MM.1S (cell line): Measurements from ENCODE around the gene SGSM1.
"Not testable (repeated sequence)": the region's sequence is repeated elsewhere in the genome, so short reads cannot be mapped to it uniquely, and the experiment has no call there.

ENCODE experiments used
- DNase-seq: peaks from one replicate; pipeline ENCODE4 v3.0.0-alpha.2; 2015
- H2AFZ ChIP-seq: fragments of 300-600 bp; sonication (generic); 2 replicates; pipeline ENCODE4 v1.6.0; 2016; ENCODE audit warnings: antibody characterized with exemption, low read length
- H3F3A ChIP-seq: fragments of 300-600 bp; sonication (generic); 2 replicates; pipeline ENCODE4 v1.6.1; 2016; ENCODE audit warnings: mild to moderate bottlenecking, antibody characterized with exemption, low read length, moderate library complexity, mixed read lengths; ENCODE audit not compliant: insufficient read depth
- H3K27ac ChIP-seq: fragments of 300-600 bp; sonication (generic); 2 replicates; pipeline ENCODE4 v1.5.1; 2016; ENCODE audit warnings: mild to moderate bottlenecking, low read length
- H3K27me3 ChIP-seq: fragments of 300-600 bp; sonication (generic); replicated peaks from 2 replicates; pipeline ENCODE4 v1.6.0; 2016; ENCODE audit warnings: low read length; ENCODE audit not compliant: insufficient read depth
- H3K36me3 ChIP-seq: fragments of 300-600 bp; sonication (generic); replicated peaks from 2 replicates; pipeline ENCODE4 v1.6.1; 2016; ENCODE audit warnings: mild to moderate bottlenecking, low read length, mixed read lengths; ENCODE audit not compliant: insufficient read depth
- H3K4me1 ChIP-seq: fragments of 300-600 bp; sonication (generic); 2 replicates; pipeline ENCODE4 v1.6.1; 2016; ENCODE audit warnings: low read length, mixed read lengths
- H3K4me2 ChIP-seq: fragments of 300-600 bp; sonication (generic); 2 replicates; pipeline ENCODE4 v1.6.0; 2016; ENCODE audit warnings: low read depth, low read length
- H3K4me3 ChIP-seq: fragments of 300-600 bp; sonication (generic); 2 replicates; pipeline ENCODE4 v1.5.1; 2016; ENCODE audit warnings: low read length, mixed read lengths
- H3K79me2 ChIP-seq: fragments of 300-600 bp; sonication (generic); 2 replicates; pipeline ENCODE4 v1.6.1; 2016; ENCODE audit warnings: mixed run types, low read length, mixed read lengths
- H3K9ac ChIP-seq: fragments of 300-600 bp; sonication (generic); 2 replicates; pipeline ENCODE4 v1.6.1; 2016; ENCODE audit warnings: low read length, mixed read lengths
- H3K9me2 ChIP-seq: fragments of 300-600 bp; sonication (generic); replicated peaks from 2 replicates; pipeline ENCODE4 v1.6.1; 2016; ENCODE audit warnings: mild to moderate bottlenecking, low read length, mixed read lengths; ENCODE audit not compliant: insufficient read depth
- H3K9me3 ChIP-seq: fragments of 300-600 bp; sonication (generic); replicated peaks from 2 replicates; pipeline ENCODE4 v1.6.1; 2016; ENCODE audit warnings: mild to moderate bottlenecking, low read length, mixed read lengths; ENCODE audit not compliant: insufficient read depth
- H4K20me1 ChIP-seq: fragments of 300-600 bp; sonication (generic); 2 replicates; pipeline ENCODE4 v1.6.1; 2016; ENCODE audit warnings: mild to moderate bottlenecking, low read length, moderate library complexity, mixed read lengths; ENCODE audit not compliant: insufficient read depth
- EZH2 ChIP-seq: fragments of 300-600 bp; sonication (generic); optimal IDR thresholded peaks from 2 replicates; pipeline ENCODE3; 2017; ENCODE audit warnings: low read depth, mild to moderate bottlenecking, antibody characterized with exemption, low read length, mixed read lengths
- EZH2phosphoT487 ChIP-seq: fragments of 300-600 bp; sonication (generic); IDR thresholded peaks from 2 replicates; pipeline ENCODE4 v1.6.1; 2018; ENCODE audit warnings: antibody characterized with exemption, low read length
- TF ChIP-seq, protein P1 (sequence below): fragments of 300-600 bp; sonication (generic); IDR thresholded peaks from 2 replicates; pipeline ENCODE4 v1.5.1; 2016; ENCODE audit warnings: antibody characterized with exemption, low read length, mixed read lengths

The SGSM1 gene

DNA sequence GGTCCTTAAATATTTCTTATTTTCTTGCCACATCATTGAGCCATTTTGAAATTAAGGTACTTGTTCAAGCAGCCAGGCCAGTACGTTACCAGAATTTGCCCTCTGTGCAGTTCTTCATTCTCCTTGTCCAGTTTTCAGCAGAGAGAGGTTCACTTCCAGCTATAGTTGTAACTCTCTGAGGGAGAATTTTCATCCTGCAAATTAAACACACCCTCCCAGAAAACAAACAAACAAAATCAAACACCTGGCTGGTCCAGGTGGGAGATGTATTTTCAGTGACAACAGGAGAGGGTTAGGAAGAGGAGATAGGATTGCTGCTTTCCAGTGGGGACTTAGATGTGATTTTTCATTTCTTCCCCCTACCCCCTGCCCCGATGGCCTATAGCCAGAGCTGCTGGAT lies 95.4 kb downstream of the SGSM1 start:
- no peaks in the 10 kb centered on the region for H3K4me1 ChIP-seq
- DNase-seq = no peak
- peaks cover 37% of the 10 kb centered on the region; the same call in 1 of the 2 replicates for H3K27me3 ChIP-seq
- H3K4me3 ChIP-seq = no peak overlapping the region
- no peak overlapping the region for H3K9ac ChIP-seq
- no peak overlapping the region for H3K27ac ChIP-seq
- H3K4me2 ChIP-seq = no peak overlapping the region
- no peaks in the 10 kb centered on the region for H4K20me1 ChIP-seq
- H2AFZ ChIP-seq = no peak overlapping the region
- no peaks in the 10 kb centered on the region for H3K36me3 ChIP-seq
- no peaks in the 10 kb centered on the region for H3K79me2 ChIP-seq
- TF ChIP-seq EZH2 (no peak), EZH2phosphoT487 (no peak)
- TF ChIP-seq, protein P1, sequence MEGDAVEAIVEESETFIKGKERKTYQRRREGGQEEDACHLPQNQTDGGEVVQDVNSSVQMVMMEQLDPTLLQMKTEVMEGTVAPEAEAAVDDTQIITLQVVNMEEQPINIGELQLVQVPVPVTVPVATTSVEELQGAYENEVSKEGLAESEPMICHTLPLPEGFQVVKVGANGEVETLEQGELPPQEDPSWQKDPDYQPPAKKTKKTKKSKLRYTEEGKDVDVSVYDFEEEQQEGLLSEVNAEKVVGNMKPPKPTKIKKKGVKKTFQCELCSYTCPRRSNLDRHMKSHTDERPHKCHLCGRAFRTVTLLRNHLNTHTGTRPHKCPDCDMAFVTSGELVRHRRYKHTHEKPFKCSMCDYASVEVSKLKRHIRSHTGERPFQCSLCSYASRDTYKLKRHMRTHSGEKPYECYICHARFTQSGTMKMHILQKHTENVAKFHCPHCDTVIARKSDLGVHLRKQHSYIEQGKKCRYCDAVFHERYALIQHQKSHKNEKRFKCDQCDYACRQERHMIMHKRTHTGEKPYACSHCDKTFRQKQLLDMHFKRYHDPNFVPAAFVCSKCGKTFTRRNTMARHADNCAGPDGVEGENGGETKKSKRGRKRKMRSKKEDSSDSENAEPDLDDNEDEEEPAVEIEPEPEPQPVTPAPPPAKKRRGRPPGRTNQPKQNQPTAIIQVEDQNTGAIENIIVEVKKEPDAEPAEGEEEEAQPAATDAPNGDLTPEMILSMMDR = no peak
- no peaks in the 10 kb centered on the region for H3K9me3 ChIP-seq
- no peaks in the 10 kb centered on the region for H3K9me2 ChIP-seq
- H3F3A ChIP-seq = no peaks in the 10 kb centered on the region

DNA sequence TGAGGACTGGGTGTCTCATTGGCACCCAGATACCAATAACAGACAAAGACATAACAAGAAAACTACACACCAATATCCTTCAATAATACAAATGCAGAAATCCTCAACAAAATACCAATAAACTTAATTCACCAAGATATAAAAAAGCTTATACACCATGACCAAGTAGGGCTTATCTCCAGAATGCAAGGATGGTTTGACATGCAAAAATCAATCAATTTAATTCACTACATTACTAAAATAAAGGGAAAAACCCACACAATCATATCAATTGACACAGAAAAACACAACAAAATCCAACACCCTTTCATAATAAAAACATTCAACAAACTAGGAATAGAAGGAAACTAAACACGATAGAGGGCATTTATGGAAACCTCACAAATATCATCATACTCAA lies 99.9 kb downstream of the SGSM1 start:
- no peak overlapping the region for H3K4me2 ChIP-seq
- no peak overlapping the region for H3K27ac ChIP-seq
- H3K27me3 ChIP-seq = peaks cover 12% of the 10 kb centered on the region; the same call in 1 of the 2 replicates
- DNase-seq = no peak
- H2AFZ ChIP-seq = no peak overlapping the region
- H3K9me3 ChIP-seq = no peaks in the 10 kb centered on the region
- no peaks in the 10 kb centered on the region for H4K20me1 ChIP-seq
- H3K9me2 ChIP-seq = no peaks in the 10 kb centered on the region
- no peaks in the 10 kb centered on the region for H3K36me3 ChIP-seq
- no peaks in the 10 kb centered on the region for H3K79me2 ChIP-seq
- H3K4me3 ChIP-seq = no peak overlapping the region
- no peaks in the 10 kb centered on the region for H3F3A ChIP-seq
- no peaks in the 10 kb centered on the region for H3K4me1 ChIP-seq
- H3K9ac ChIP-seq = no peak overlapping the region
- TF ChIP-seq EZH2phosphoT487 (no peak), EZH2 (no peak)
- TF ChIP-seq, protein P1 = no peak

DNA sequence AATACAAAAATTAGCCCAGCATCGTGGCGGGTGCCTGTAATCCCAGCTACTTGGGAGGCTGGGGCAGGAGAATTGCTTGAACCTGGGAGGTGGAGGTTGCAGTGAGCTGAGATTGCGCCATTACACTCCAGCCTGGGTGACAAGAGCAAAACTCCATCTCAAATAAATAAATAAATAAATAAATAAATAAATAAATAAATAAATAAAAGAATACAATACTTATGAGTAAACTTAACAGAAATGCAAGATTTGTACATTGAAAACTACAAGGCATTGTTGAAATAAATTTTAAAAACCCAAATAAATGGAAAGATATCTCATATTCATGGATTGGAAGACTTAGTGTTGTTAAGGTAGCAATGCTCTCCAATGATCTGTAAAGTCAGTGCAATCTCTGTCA lies 101.1 kb downstream of the SGSM1 start:
- not testable (repeated sequence) for H3K9ac ChIP-seq

DNA sequence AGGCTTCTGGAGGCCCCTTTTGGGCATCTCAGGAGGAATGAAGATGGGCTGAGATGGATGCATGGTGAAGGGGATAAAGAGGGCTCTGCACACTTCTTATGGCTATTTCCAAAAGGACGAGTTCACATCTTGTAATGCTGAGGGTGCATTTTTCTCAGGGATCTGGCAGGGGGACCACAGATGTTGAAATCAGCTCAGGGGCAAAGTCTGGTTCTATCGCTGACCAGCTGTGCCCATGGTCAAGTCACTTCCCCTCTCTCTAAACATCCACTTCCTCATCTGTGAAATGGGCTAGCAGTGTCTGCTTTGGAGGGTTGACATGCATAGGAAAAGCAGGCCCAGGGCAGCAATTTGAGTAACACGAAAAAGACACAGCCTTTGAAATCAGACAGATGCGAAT lies 114.0 kb downstream of the SGSM1 start:
- H3K9ac ChIP-seq = no peak overlapping the region
- H3K36me3 ChIP-seq = no peaks in the 10 kb centered on the region
- H3K4me1 ChIP-seq = no peaks in the 10 kb centered on the region
- no peaks in the 10 kb centered on the region for H3F3A ChIP-seq
- H3K27me3 ChIP-seq = peaks cover 4% of the 10 kb centered on the region; the same call in 1 of the 2 replicates
- H4K20me1 ChIP-seq = no peaks in the 10 kb centered on the region
- no peak overlapping the region for H2AFZ ChIP-seq
- H3K4me3 ChIP-seq = no peak overlapping the region
- no peaks in the 10 kb centered on the region for H3K9me2 ChIP-seq
- H3K9me3 ChIP-seq = no peaks in the 10 kb centered on the region
- DNase-seq = no peak
- no peak overlapping the region for H3K27ac ChIP-seq
- no peaks in the 10 kb centered on the region for H3K79me2 ChIP-seq
- H3K4me2 ChIP-seq = no peak overlapping the region
- TF ChIP-seq, protein P1 = no peak
- TF ChIP-seq EZH2phosphoT487 (no peak), EZH2 (no peak)

More for the DNA sequence above, 101.1 kb downstream of the SGSM1 start:
- H3K27me3 ChIP-seq, H3F3A ChIP-seq, H3K27ac ChIP-seq, H2AFZ ChIP-seq, H3K36me3 ChIP-seq, DNase-seq, H3K4me1 ChIP-seq, H3K4me2 ChIP-seq, H4K20me1 ChIP-seq, H3K9me2 ChIP-seq, H3K79me2 ChIP-seq, H3K9me3 ChIP-seq, H3K4me3 ChIP-seq: not testable (repeated sequence)
